CD1c-positive myeloid dendritic cell (primary cell): ENCODE data around the gene USF2.
"Not testable (repeated sequence)": the region's sequence is repeated elsewhere in the genome, so short reads cannot be mapped to it uniquely, and the experiment has no call there.

Source experiments
- DNase-seq: peaks from one replicate; pipeline ENCODE4 v3.0.0-alpha.2; 2016; ENCODE audit errors: extremely low spot score

Gene USF2

GRCh38 chr19:35284153-35285094 lies 15.7 kb downstream of the USF2 start:
- peak; percentile 50 for DNase-seq

- peak; percentile 26 for DNase-seq
These were observed 16.3 kb downstream of the USF2 start for GRCh38 chr19:35285095-35285449.

GRCh38 chr19:35285465-35285864 lies 16.7 kb downstream of the USF2 start:
- not testable (repeated sequence) for DNase-seq

- not testable (repeated sequence) for DNase-seq
These were observed 17.3 kb downstream of the USF2 start for GRCh38 chr19:35286101-35286500.

- DNase-seq = no peak
These were observed 19.0 kb downstream of the USF2 start for GRCh38 chr19:35287713-35288112.

GRCh38 chr19:35288331-35288730 lies 19.6 kb downstream of the USF2 start:
- DNase-seq = no peak

- no peak for DNase-seq
These were observed 20.1 kb downstream of the USF2 start for GRCh38 chr19:35288906-35289305.

GRCh38 chr19:35290381-35291127 lies 21.8 kb downstream of the USF2 start:
- no peak for DNase-seq

- no peak for DNase-seq
These were observed 22.5 kb downstream of the USF2 start for GRCh38 chr19:35291259-35291658.

GRCh38 chr19:35291916-35292315 lies 23.2 kb downstream of the USF2 start, which contains the start of gene MAG:
Gene MAG (plus strand): TSS chr19:35292161. CDS start chr19:35295409, 3,248 bp downstream.
- no peak for DNase-seq

GRCh38 chr19:35292421-35293362 lies 23.9 kb downstream of the USF2 start:
- no peak for DNase-seq

- DNase-seq = no peak
These were observed 24.6 kb downstream of the USF2 start for GRCh38 chr19:35293363-35293739.

- DNase-seq = no peak
These were observed 25.0 kb downstream of the USF2 start for GRCh38 chr19:35293808-35294207.

- DNase-seq = no peak
These were observed 25.6 kb downstream of the USF2 start for GRCh38 chr19:35294328-35294727.

GRCh38 chr19:35294859-35295791 lies 26.4 kb downstream of the USF2 start:
- DNase-seq = no peak

GRCh38 chr19:35295792-35296462 lies 27.2 kb downstream of the USF2 start:
- peak; percentile 24 for DNase-seq

- no peak for DNase-seq
These were observed 28.1 kb downstream of the USF2 start for GRCh38 chr19:35296644-35297514.

GRCh38 chr19:35297515-35297848 lies 28.7 kb downstream of the USF2 start:
- no peak for DNase-seq

GRCh38 chr19:35297922-35298321 lies 29.2 kb downstream of the USF2 start:
- no peak for DNase-seq
